K562 (cell line): ENCODE measurements around the gene RTBDN. TPM values are rescaled to one million over a fixed set of nuclear protein-coding genes. Genes with fewer than 3 reads are reported as not detected.

ENCODE experiments used
- ATAC-seq: fragments of 200-7000 bp; cut with Tn5 transposase; 3 replicates; pipeline ENCODE4 v1.9.1; 2020; ENCODE audit warnings: moderate library complexity
- BruUV-seq: library from RNA; stranded (reverse); fragments of 400-500 nt; replicated peaks from 2 replicates; lab custom pipeline; 2021; lab: Mats Ljungman, UMichigan
- CTCF ChIA-PET: fragments of 300-600 bp; formaldehyde crosslinking; extraction: SDS; loops from one replicate; lab custom pipeline; 2021; ENCODE audit warnings: low intra/inter-chr PET ratio; lab: Yijun Ruan, JAX
- POLR2A ChIA-PET: fragments of 300-600, 350-650 bp; sonication (Branson Sonifier 250); formaldehyde crosslinking; extraction: SDS; loops from one replicate; lab custom pipeline; 2021; ENCODE audit warnings: antibody characterized with exemption, inconsistent platforms; lab: Yijun Ruan, JAX
- DNase-seq, 4 experiments: peaks; one replicate each; pipeline versions ENCODE4 v3.0.0 to v3.0.0-alpha.2; 2011 to 2018; ENCODE audit warnings: low spot score in 3 of 4, mixed read lengths in 3 of 4; ENCODE audit errors: extremely low read depth in 1 of 4
- FAIRE-seq: peaks from 2 replicates; lab custom pipeline; 2011; peaks lifted over from hg19 to GRCh38; lab: Jason Lieb, UNC
- H2AFZ ChIP-seq: 2 replicates; pipeline ENCODE4 v1.6.0; 2011; ENCODE audit warnings: low read depth, low read length, control low read depth, inconsistent platforms
- H3K27ac ChIP-seq: fragments of 200-600 bp; 3 replicates; pipeline ENCODE4 v1.8.0; 2011; ENCODE audit warnings: low read depth, mild to moderate bottlenecking, control low read depth, inconsistent platforms, low read length, moderate library complexity, mixed read lengths; ENCODE audit errors: extremely low read depth
- H3K27me3 ChIP-seq, 2 experiments: fragments of 300-600 bp in 1 of 2; 2 replicates in 1 of 2; 3 replicates in 1 of 2; pipeline versions ENCODE4 v1.6.0 to v1.8.0; 2011; ENCODE audit warnings: inconsistent platforms in 2 of 2, low read length in 2 of 2, mild to moderate bottlenecking in 1 of 2, mixed read lengths in 1 of 2, moderate library complexity in 1 of 2; ENCODE audit not compliant: control insufficient read depth in 2 of 2, insufficient read depth in 2 of 2
- H3K36me3 ChIP-seq: fragments of 300-600 bp; 3 replicates; pipeline ENCODE4 v1.8.0; 2011; ENCODE audit warnings: mild to moderate bottlenecking, low read length, inconsistent platforms; ENCODE audit not compliant: control insufficient read depth, insufficient read depth
- H3K4me1 ChIP-seq, 2 experiments: fragments of 200-600 bp in 1 of 2; replicated peaks in 1 of 2; 2 replicates in 1 of 2; 3 replicates in 1 of 2; pipeline versions ENCODE4 v1.5.1 to v1.8.0; 2011; ENCODE audit warnings: inconsistent platforms in 2 of 2, low read length in 2 of 2, mild to moderate bottlenecking in 1 of 2, mixed read lengths in 1 of 2, moderate library complexity in 1 of 2; ENCODE audit not compliant: control insufficient read depth in 2 of 2, insufficient read depth in 2 of 2
- H3K4me2 ChIP-seq: 2 replicates; pipeline ENCODE4 v1.6.1; 2011; ENCODE audit warnings: low read length, control low read depth, inconsistent platforms, mixed read lengths; ENCODE audit not compliant: insufficient read depth
- H3K4me3 ChIP-seq: fragments of 200-600 bp; sonication (generic), shearing (Covaris generic); 2 replicates; pipeline ENCODE4 v1.5.1; 2016; ENCODE audit warnings: control low read depth, inconsistent platforms
- H3K79me2 ChIP-seq: fragments of 200-600 bp; 3 replicates; pipeline ENCODE4 v1.8.0; 2011; ENCODE audit warnings: low read length, inconsistent platforms; ENCODE audit not compliant: control insufficient read depth, insufficient read depth
- H3K9ac ChIP-seq, 2 experiments: 2 replicates each; pipeline versions ENCODE4 v1.6.0 to v1.6.1; 2011; ENCODE audit warnings: low read depth in 2 of 2, low read length in 2 of 2, control low read depth in 1 of 2, inconsistent platforms in 1 of 2, mild to moderate bottlenecking in 1 of 2, mixed read lengths in 1 of 2; ENCODE audit not compliant: insufficient read depth in 1 of 2
- H3K9me1 ChIP-seq: one replicate; pipeline ENCODE4 v1.6.0; 2011; ENCODE audit warnings: inconsistent platforms, mild to moderate bottlenecking, low read length, moderate library complexity; ENCODE audit not compliant: control insufficient read depth, insufficient read depth
- H3K9me3 ChIP-seq: replicated peaks from 2 replicates; pipeline ENCODE4 v1.5.1; 2011; ENCODE audit warnings: low read depth, low read length, inconsistent platforms; ENCODE audit not compliant: control insufficient read depth, insufficient read depth
- H4K20me1 ChIP-seq: replicated peaks from 2 replicates; pipeline ENCODE4 v1.6.1; 2011; ENCODE audit warnings: low read length, inconsistent platforms, mixed read lengths; ENCODE audit not compliant: control insufficient read depth, insufficient read depth
- L3MBTL2 ChIP-seq: fragments of 450-650 bp; IDR thresholded peaks from 2 replicates; pipeline ENCODE4 v1.6.1; 2016; ENCODE audit warnings: mild to moderate bottlenecking, moderate library complexity
- PHB ChIP-seq: fragments of 250-450 bp; sonication (Bioruptor Pico); IDR thresholded peaks from 2 replicates; pipeline ENCODE4 v1.5.0; 2021
- SMAD4 ChIP-seq: fragments of 250-450 bp; sonication (Bioruptor Pico); conservative IDR thresholded peaks from 2 replicates; pipeline ENCODE4 v1.8.0; 2021; ENCODE audit warnings: inconsistent platforms, mild to moderate bottlenecking, moderate library complexity
- YY1 ChIP-seq, 3 experiments: IDR thresholded peaks; 2 replicates each; pipeline ENCODE4 v1.6.1; 2011; ENCODE audit warnings: low read length in 2 of 3, mild to moderate bottlenecking in 2 of 3, moderate library complexity in 2 of 3, borderline replicate concordance in 1 of 3, control low read depth in 1 of 3, low read depth in 1 of 3; ENCODE audit not compliant: insufficient read depth in 3 of 3, insufficient replicate concordance in 2 of 3, control insufficient read depth in 1 of 3, insufficient read length in 1 of 3; ENCODE audit errors: extremely low read depth in 1 of 3
- ZNF584 ChIP-seq: fragments of 200-800 bp; sonication (Bioruptor generic); IDR thresholded peaks from 2 replicates; pipeline ENCODE4 v1.6.1; 2016; ENCODE audit warnings: low read depth, mild to moderate bottlenecking, missing genetic modification characterization, missing compliant biosample characterization
- WGBS: fragments of 100-300 bp; shearing (Covaris generic); methylation state at CpG from one replicate; pipeline ENCODE4 v1.1.6; 2016; ENCODE audit warnings: low coverage, mixed read lengths; ENCODE audit not compliant: insufficient coverage; ENCODE audit errors: missing lambda C conversion rate; 5-methylcytosine and 5-hydroxymethylcytosine counted together
- in situ Hi-C: fragments of 300-500 bp; cut with MboI; formaldehyde crosslinking; loops from 4 replicates; pipeline ENCODE4 v1.15.0; 2018; ENCODE audit warnings: inconsistent platforms, mixed read lengths
- intact Hi-C: fragments of 100-400 bp; cut with micrococcal nuclease; formaldehyde crosslinking; loops from 2 replicates; pipeline ENCODE4 v1.14.2; 2022
- polyA plus RNA-seq, 8 experiments: library from polyadenylated mRNA; depleted of rRNA in 4 of 8; stranded (reverse) in 5 of 8; unstranded in 3 of 8; fragments of >200 nt; fragmentation: Nextera tagmentation in 2 of 8; fragmentation: Illumina TruSeq in 1 of 8; extraction: Ambion mirVana in 2 of 8; extraction: Trizol in 1 of 8; gene quantifications; 2 replicates each; pipeline versions ENCODE4 v1.2.1 to v1.2.3, GENCODE V29; 2011 to 2014; ENCODE audit warnings: inconsistent platforms in 1 of 8, missing spikeins in 1 of 8
- total RNA-seq, 7 experiments: library from RNA; depleted of rRNA in 6 of 7; stranded (reverse); fragments of >200 nt in 6 of 7; fragmentation: Illumina TruSeq in 2 of 7; extraction: Trizol in 2 of 7; gene quantifications; 2 replicates each; pipeline versions ENCODE4 v1.2.1 to v1.2.3, GENCODE V29; 2011 to 2021; ENCODE audit warnings: low replicate concordance in 1 of 7
- TF ChIP-seq, protein P1 (sequence below), 3 experiments: IDR thresholded peaks in 2 of 3; conservative IDR thresholded peaks in 1 of 3; 2 replicates each; pipeline ENCODE4 v1.5.1; 2011 to 2012; ENCODE audit warnings: low read length in 3 of 3, mild to moderate bottlenecking in 3 of 3, control low read depth in 2 of 3, improper control_type of control experiment in 1 of 3, inconsistent platforms in 1 of 3, low read depth in 1 of 3, mixed read lengths in 1 of 3, moderate library complexity in 1 of 3; ENCODE audit not compliant: insufficient read depth in 2 of 3

The RTBDN gene
- total and polyA plus RNA-seq, 9 of the 15 experiments (the other 6 are each of a cell fraction or from before 2014, with no cell fraction given): 0.20 to 2.3 (median 0.72) TPM; not detected in 1

DNA sequence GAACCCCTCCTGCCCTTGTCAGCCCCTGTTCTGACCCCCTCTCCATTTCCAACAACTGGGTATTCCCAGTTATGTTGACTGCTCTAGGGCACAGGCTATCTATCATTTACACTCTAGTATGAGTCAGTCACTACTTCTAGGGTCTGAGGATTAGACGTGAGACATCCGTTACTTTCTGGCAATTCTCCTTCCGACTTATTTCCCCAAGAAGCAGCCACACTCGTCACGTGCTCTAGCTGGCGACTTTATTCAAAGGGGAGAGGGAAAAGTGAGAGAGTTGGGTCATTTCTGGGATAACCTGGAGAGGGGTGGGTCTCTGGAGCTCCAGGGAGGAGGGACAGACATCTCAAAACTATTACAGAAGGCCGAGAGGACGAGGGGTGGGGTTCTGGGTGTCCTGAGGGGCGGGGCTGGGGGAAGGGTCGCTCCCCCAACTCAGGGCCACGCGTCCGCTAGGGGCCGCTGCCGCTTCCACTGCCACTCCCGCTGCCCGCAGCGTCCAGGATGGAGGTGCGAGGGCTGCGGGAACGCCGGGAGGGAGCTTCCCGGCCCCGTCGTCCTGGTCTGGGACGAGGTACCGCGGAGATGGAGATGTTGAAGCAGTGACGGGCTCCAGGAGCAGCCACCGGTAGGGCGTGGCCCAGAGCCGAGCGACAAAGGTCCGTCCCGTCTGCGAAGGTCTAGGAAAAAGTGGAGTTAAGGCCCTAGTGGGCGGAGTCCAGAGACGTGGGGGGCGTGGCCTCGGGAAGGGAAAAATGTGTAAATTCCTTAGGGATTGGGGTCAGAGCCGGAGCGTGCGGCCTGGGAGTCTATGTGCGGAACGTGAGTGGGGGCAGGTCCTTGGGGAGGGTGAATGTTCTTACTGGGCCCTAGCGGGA, 8.9 kb downstream of the RTBDN start (continued):
- TF ChIP-seq, protein P1, sequence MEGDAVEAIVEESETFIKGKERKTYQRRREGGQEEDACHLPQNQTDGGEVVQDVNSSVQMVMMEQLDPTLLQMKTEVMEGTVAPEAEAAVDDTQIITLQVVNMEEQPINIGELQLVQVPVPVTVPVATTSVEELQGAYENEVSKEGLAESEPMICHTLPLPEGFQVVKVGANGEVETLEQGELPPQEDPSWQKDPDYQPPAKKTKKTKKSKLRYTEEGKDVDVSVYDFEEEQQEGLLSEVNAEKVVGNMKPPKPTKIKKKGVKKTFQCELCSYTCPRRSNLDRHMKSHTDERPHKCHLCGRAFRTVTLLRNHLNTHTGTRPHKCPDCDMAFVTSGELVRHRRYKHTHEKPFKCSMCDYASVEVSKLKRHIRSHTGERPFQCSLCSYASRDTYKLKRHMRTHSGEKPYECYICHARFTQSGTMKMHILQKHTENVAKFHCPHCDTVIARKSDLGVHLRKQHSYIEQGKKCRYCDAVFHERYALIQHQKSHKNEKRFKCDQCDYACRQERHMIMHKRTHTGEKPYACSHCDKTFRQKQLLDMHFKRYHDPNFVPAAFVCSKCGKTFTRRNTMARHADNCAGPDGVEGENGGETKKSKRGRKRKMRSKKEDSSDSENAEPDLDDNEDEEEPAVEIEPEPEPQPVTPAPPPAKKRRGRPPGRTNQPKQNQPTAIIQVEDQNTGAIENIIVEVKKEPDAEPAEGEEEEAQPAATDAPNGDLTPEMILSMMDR (IDR thresholded peaks at IDR 0.05 in 2 of 3, conservative IDR thresholded peaks at IDR 0.05 in 1 of 3; ENCODE audit: insufficient read depth in 2 of 3, low read depth in 1 of 3, low read length in 3 of 3): peak; percentile 59 to 75 (median 64)
- no peak for TF ChIP-seq PHB (CRISPR knock-in tag)
- peak; percentile 98 for TF ChIP-seq L3MBTL2
- no peak for TF ChIP-seq SMAD4
- TF ChIP-seq, all 486 proteins: peak for 57

GRCh38 chr19:12821761-12822160, 12.6 kb downstream of the RTBDN start:
- no peak for FAIRE-seq
- Histone ChIP-seq H3K4me1 (peaks cover 4 to 13% of the 10 kb centered on the region in 2 experiments; a peak in 3 of 5 replicates), H3K36me3 (no peaks in the 10 kb centered on the region), H3K4me3 (no peak overlapping the region), H3K9me1 (peaks cover 3% of the 10 kb centered on the region), H3K9me3 (no peaks in the 10 kb centered on the region), H2AFZ (no peak overlapping the region), H3K79me2 (no peaks in the 10 kb centered on the region), H4K20me1 (no peaks in the 10 kb centered on the region), H3K27ac (no peak overlapping the region), H3K27me3 (no peaks in the 10 kb centered on the region), H3K9ac (no peak overlapping the region), H3K4me2 (no peak overlapping the region)
- in situ Hi-C loops (no loop called here), intact Hi-C loops (no loop called here)
- TF ChIP-seq ZNF584 (CRISPR knock-in tag) (no peak), YY1 (IDR thresholded peaks at IDR 0.05; ENCODE audit: borderline replicate concordance in 1 of 3, control insufficient read depth in 1 of 3, extremely low read depth in 1 of 3, insufficient read depth in 3 of 3, insufficient read length in 1 of 3, insufficient replicate concordance in 2 of 3, low read depth in 1 of 3, low read length in 2 of 3) (peak in 1 of 3 experiments; percentile 68)
- 48% methylated on average over 2 of the region's 2 CpGs for WGBS
- no peak for DNase-seq
- no peak for ATAC-seq
- ChIA-PET POLR2A (interaction anchor here (0.6 to 1.6 kb wide), 3 partner anchors 16 to 1010 kb away, joined by 3 to 6 read pairs (median 5); partner anchors contain the start of genes PRDX2, RNASEH2A and THSD8), CTCF (interaction anchor here (0.6 kb wide), 1 partner anchor 377 kb away, joined by 3 read pairs; no protein-coding TSS in a partner anchor)
- BruUV-seq: no TSS peak
